GM21515 (cell line): ENCODE measurements around the gene EARS2.
A peak's percentile ranks its signal among the peaks of the same experiment; 100 is the strongest.
"Not testable (repeated sequence)": the region's sequence is repeated elsewhere in the genome, so short reads cannot be mapped to it uniquely, and the experiment has no call there.

ENCODE experiments used
- ATAC-seq: cut with Tn5 transposase; IDR thresholded peaks from one replicate; pipeline ENCODE4 v1.9.1; 2021; ENCODE audit not compliant: unreplicated experiment

Gene EARS2

GRCh38 chr16:23528644-23529310 is 28.4 kb downstream of the EARS2 start:
- ATAC-seq, result no peak

- ATAC-seq, result no peak
These were observed 29.0 kb downstream of the EARS2 start for GRCh38 chr16:23527961-23528643.

- no peak for ATAC-seq
These were observed 32.3 kb downstream of the EARS2 start for GRCh38 chr16:23524886-23525285.

DNA sequence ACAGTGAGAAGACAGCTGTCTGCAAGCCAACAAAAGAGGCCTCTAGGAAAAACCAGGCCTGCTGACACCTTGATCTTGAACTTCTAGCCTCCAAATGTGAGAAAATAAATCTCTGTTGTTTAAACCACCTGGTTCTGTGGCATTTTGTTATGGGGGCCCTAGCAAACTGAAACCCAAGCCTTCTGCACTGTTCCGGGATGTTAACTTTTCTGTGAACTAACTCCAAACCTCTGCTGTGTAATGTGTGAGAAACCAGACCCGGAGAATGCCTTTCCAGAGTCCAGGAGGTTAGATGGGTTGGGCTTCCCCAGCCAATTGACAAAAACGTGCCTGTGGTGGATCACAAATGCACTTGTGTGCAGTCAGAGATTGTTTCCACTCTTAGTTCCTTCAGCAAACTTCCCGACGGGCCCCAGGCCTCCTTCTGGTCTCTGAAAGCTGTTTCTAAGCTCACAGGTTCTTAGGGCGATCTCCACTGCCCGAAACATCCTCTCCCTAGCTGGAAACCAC is 33.2 kb downstream of the EARS2 start:
- no peak for ATAC-seq

- no peak for ATAC-seq
These were observed 33.8 kb downstream of the EARS2 start for GRCh38 chr16:23523321-23523720.

DNA sequence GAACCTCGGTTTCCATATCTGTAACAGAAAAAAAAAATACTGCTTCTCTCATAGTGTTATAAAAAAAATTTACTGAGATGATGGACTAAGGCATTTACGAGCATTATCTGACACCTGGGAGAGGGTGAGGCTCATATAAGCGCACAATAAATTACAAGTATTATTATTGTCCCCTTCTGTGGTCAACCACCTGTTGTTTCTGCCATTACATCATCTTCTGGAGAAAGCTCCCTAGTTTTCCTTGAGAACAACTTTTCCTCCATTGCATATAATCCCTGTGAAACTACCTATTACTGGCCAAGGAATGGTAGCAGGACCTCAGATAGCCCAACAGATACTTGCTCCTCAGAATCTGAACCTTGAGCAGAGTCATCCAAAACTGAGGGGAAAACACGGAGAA is 35.2 kb downstream of the EARS2 start:
- ATAC-seq, result no peak

GRCh38 chr16:23521037-23521743 is 36.0 kb downstream of the EARS2 start:
- ATAC-seq, result no peak

DNA sequence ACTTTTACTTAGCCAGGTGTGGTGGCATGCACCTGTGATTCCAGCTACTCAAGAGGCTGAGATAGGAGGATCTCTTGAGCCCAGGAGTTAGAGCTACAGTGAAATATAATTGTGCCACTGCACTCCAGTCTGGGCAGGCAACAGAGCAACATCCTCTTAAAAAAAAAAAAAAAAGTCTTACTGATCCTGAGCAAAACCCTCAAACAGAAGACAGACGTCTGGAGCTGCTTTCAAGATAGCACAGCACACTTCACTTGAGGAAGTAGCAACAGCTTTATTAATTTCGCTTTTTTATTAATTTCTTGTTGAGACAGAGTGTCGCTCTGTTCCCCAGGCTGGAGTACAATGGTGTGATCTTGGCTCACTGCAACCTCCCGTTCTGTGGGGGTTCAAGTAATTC is 36.6 kb downstream of the EARS2 start:
- ATAC-seq, result no peak

GRCh38 chr16:23519282-23519681 is 37.9 kb downstream of the EARS2 start:
- no peak for ATAC-seq

DNA sequence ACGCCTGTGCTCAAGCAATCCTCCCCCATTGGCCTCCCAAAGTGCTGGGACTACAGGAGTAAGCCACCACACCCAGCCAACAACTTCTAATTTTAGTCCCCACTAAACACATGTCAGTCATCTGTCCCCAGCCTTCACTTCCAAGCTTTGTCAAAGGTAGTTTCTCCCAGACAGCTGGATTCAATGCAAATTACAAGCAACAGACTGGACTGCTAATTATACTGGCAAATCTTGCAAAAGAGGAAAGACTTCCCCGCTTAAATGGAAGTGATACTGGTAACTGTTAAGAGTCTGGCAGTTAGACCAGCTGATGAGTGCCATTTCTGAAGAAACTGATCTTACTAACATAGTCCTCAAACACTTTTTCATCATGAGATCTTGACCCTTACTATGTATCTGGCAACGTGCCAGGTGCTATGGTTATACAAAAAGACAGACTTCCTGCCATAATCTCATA is 38.7 kb downstream of the EARS2 start:
- ATAC-seq, result peak; percentile 58

DNA sequence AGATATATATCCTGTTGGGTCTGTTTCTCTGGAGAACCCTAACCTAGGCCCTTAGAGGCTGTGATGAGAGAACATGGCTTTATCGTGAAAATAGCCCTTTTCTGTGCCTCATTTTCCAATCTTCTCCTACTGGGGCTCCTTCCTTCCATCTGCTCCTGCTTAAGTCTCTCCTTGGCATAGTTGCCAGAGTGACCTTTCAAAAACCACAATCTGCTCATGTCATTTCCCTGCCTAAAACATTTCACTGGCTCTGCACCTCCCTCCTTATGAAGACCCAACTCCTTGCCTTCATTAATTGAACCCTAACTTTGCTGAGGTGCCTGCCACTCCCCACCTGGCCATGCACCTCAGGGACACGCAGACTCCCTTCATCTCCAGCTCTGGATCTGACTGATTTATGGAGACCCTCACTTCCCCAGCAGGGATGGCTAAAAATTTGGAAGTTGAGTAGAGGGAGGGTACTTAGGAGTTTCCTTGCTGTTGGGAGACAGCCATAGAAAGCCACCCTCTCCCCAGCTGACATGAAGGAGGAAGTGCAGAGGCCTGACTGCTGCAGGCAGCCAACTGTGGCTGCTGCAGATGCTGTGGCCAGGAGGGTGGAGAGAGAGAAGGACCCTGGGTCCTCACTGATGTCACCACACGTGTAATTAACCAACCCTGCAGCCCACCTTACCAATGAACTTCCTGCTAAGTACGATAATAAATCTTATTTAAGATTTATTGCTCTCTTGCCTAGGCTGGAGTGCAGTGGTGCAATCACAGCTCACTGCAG is 40.6 kb downstream of the EARS2 start:
- no peak for ATAC-seq

DNA sequence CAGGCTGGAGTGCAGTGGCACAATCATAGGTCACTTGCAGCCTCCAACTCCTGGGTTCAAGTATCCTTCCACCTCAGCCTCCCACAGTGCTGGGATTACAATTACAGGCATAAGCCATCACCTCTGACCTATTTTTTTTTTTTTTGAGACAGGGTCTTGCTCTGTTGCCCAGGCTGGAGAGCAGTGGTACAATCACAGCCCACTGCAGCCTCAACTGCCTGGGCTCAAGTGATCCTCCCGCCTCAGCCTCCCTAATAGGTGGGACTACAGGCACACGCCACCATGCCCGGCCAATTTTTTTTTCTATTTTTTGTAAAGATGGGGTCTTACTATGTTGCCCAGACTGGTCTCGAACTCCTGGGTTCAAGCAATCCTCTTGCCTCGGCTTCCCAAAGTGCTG is 41.3 kb downstream of the EARS2 start:
- ATAC-seq, result no peak

GRCh38 chr16:23514381-23515152 is 42.6 kb downstream of the EARS2 start:
- no peak for ATAC-seq

- no peak for ATAC-seq
These were observed 44.9 kb downstream of the EARS2 start for GRCh38 chr16:23512168-23512695.

- no peak for ATAC-seq
These were observed 45.4 kb downstream of the EARS2 start for GRCh38 chr16:23511731-23512130.

- not testable (repeated sequence) for ATAC-seq
These were observed 46.3 kb downstream of the EARS2 start for GRCh38 chr16:23510915-23511270.

DNA sequence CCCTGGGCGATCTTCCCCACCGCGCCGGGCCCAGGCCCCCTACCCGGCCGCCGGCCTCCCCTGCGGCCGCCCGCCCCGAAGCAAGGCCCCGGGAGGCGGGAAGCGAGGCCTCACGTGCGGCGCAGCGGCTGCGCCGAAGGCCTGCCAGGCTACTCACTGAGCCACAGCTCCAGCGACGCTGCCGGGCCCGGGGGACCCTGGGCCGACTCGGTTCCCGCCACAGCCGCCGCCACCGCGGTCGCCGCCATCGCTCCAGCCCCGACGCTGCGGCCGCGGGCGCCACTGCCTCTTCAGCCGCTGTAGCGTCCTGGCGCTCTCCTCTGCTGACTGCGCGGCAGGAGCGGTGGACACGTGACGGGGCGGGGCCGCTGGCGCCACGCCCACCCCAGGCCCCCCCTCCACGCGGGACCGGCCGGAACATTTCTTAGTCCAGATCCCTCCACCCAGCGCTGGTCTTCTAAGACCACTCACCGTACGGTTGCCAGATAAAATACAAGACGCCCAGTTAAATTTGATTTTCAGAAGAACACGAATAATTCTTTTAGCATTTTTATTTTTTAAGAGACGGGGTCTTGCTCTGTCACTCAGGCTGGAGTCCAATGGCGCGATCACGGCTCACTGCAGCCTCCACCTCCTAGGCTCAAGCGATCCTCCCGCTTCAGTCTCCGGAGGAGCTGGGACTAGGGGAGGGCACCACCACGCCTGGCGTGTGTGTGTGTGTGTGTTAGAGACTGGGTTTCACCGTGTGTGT is 46.8 kb downstream of the EARS2 start, which contains the start of gene GGA2:
TSS of gene GGA2 (minus strand) at position 331 of the 751 bp plus-strand sequence. CDS start at position 248, 83 bp downstream.
- ATAC-seq, result peak; percentile 60

GRCh38 chr16:23509782-23510163 is 47.4 kb downstream of the EARS2 start:
- ATAC-seq, result peak; percentile 4

- no peak for ATAC-seq
These were observed 47.8 kb downstream of the EARS2 start for GRCh38 chr16:23509441-23509754.
